Activated T-helper 1 cell treated with anti-CD3 and anti-CD28 coated beads, Interleukin-12 subunit alpha, Interleukin-12 subunit beta, Interleukin-2, Interleukin-4 antibody, amounts not matched to agents 30 ng/mL and 10 ng/mL and 1 ng/mL, durations not matched to agents 14 hours and 24 hours and 36 hours (primary cell): ENCODE results near the gene KLRC2. TPM values are rescaled to one million over a fixed set of nuclear protein-coding genes. Genes with fewer than 3 reads are reported as not detected.
"Not testable (repeated sequence)": the region's sequence is repeated elsewhere in the genome, so short reads cannot be mapped to it uniquely, and the experiment has no call there.

Experiments
- DNase-seq: peaks from one replicate; pipeline ENCODE4 v3.0.0; 2021; ENCODE audit warnings: low spot score
- H3K27ac Mint-ChIP-seq: one replicate; pipeline ENCODE4 v1.8.0; 2021; ENCODE audit warnings: mild to moderate bottlenecking, mixed read lengths
- H3K27me3 Mint-ChIP-seq: one replicate; pipeline ENCODE4 v1.8.0; 2022; ENCODE audit warnings: mild to moderate bottlenecking, moderate library complexity, mixed read lengths; ENCODE audit not compliant: insufficient read depth
- H3K36me3 Mint-ChIP-seq: one replicate; pipeline ENCODE4 v1.8.0; 2021; ENCODE audit warnings: low read depth, mixed read lengths
- H3K4me1 Mint-ChIP-seq: one replicate; pipeline ENCODE4 v1.8.0; 2021; ENCODE audit warnings: low read depth, mixed read lengths
- H3K4me3 Mint-ChIP-seq: one replicate; pipeline ENCODE4 v1.8.0; 2021; ENCODE audit warnings: mild to moderate bottlenecking, moderate library complexity, mixed read lengths
- H3K9me3 Mint-ChIP-seq: one replicate; pipeline ENCODE4 v1.8.0; 2021; ENCODE audit warnings: mixed read lengths
- intact Hi-C: fragments of 100-400 bp; cut with micrococcal nuclease; formaldehyde crosslinking; loops from one replicate; pipeline ENCODE4 v1.15.1; 2024
- total RNA-seq: library from RNA; stranded (reverse); gene quantifications from 2 replicates; pipeline ENCODE4 v1.2.3, GENCODE V29; 2022

KLRC2 gene
- total RNA-seq: not detected in 2 replicates

- H3K27ac Mint-ChIP-seq, H3K4me3 Mint-ChIP-seq, H3K27me3 Mint-ChIP-seq, H3K9me3 Mint-ChIP-seq, DNase-seq, intact Hi-C loops, H3K36me3 Mint-ChIP-seq, H3K4me1 Mint-ChIP-seq: not testable (repeated sequence)
These were observed at the start of gene KLRC2 for GRCh38 chr12:10435816-10436215. Gene KLRC2 (minus strand): TSS chr12:10436010. CDS start chr12:10435986, 24 bp downstream.

GRCh38 chr12:10481901-10482300 lies 46.1 kb upstream of the KLRC2 start:
- DNase-seq, H3K4me3 Mint-ChIP-seq, H3K27me3 Mint-ChIP-seq, H3K36me3 Mint-ChIP-seq, intact Hi-C loops, H3K27ac Mint-ChIP-seq, H3K4me1 Mint-ChIP-seq, H3K9me3 Mint-ChIP-seq: not testable (repeated sequence)

GRCh38 chr12:10472808-10473207 lies 37.0 kb upstream of the KLRC2 start:
- H3K27me3 Mint-ChIP-seq, H3K9me3 Mint-ChIP-seq, H3K36me3 Mint-ChIP-seq, H3K27ac Mint-ChIP-seq, DNase-seq, H3K4me3 Mint-ChIP-seq, H3K4me1 Mint-ChIP-seq, intact Hi-C loops: not testable (repeated sequence)

- Mint-ChIP-seq H3K4me3 (no peak overlapping the region), H3K27me3 (no peaks in the 10 kb centered on the region), H3K36me3 (no peaks in the 10 kb centered on the region), H3K4me1 (no peaks in the 10 kb centered on the region), H3K9me3 (peaks cover 4% of the 10 kb centered on the region), H3K27ac (no peak overlapping the region)
- intact Hi-C loops: no loop called here
- no peak for DNase-seq
These were observed 33.9 kb upstream of the KLRC2 start for GRCh38 chr12:10469701-10470100.

- Mint-ChIP-seq H3K36me3 (no peaks in the 10 kb centered on the region), H3K27ac (no peak overlapping the region), H3K4me1 (no peaks in the 10 kb centered on the region), H3K4me3 (no peak overlapping the region), H3K9me3 (peaks cover 13% of the 10 kb centered on the region), H3K27me3 (no peaks in the 10 kb centered on the region)
- intact Hi-C loops: no loop called here
- DNase-seq: no peak
These were observed 30.5 kb upstream of the KLRC2 start for GRCh38 chr12:10466311-10466710.

GRCh38 chr12:10457760-10458159 lies 21.9 kb upstream of the KLRC2 start:
- DNase-seq: no peak
- Mint-ChIP-seq H3K27me3 (peaks cover 5% of the 10 kb centered on the region), H3K36me3 (no peaks in the 10 kb centered on the region), H3K4me1 (no peaks in the 10 kb centered on the region), H3K27ac (no peak overlapping the region), H3K9me3 (peaks cover 46% of the 10 kb centered on the region), H3K4me3 (no peak overlapping the region)
- intact Hi-C loops: no loop called here

GRCh38 chr12:10456856-10457255 lies 21.0 kb upstream of the KLRC2 start:
- intact Hi-C loops: no loop called here
- Mint-ChIP-seq H3K4me1 (no peaks in the 10 kb centered on the region), H3K27me3 (peaks cover 5% of the 10 kb centered on the region), H3K36me3 (no peaks in the 10 kb centered on the region), H3K9me3 (peaks cover 39% of the 10 kb centered on the region), H3K4me3 (no peak overlapping the region), H3K27ac (no peak overlapping the region)
- no peak for DNase-seq

GRCh38 chr12:10455766-10456165 lies 20.0 kb upstream of the KLRC2 start:
- no peaks in the 10 kb centered on the region for H3K4me1 Mint-ChIP-seq

GRCh38 chr12:10454531-10454930 lies 18.7 kb upstream of the KLRC2 start:
- intact Hi-C loops: no loop called here
- DNase-seq: no peak
- H3K4me1 Mint-ChIP-seq: no peaks in the 10 kb centered on the region
- peaks cover 28% of the 10 kb centered on the region for H3K9me3 Mint-ChIP-seq
- no peak overlapping the region for H3K27ac Mint-ChIP-seq
- no peaks in the 10 kb centered on the region for H3K36me3 Mint-ChIP-seq
- H3K27me3 Mint-ChIP-seq: peaks cover 5% of the 10 kb centered on the region
- H3K4me3 Mint-ChIP-seq: no peak overlapping the region

More at GRCh38 chr12:10455766-10456165, 20.0 kb upstream of the KLRC2 start:
- Mint-ChIP-seq H3K27ac (no peak overlapping the region), H3K9me3 (peaks cover 37% of the 10 kb centered on the region), H3K27me3 (peaks cover 5% of the 10 kb centered on the region), H3K4me3 (no peak overlapping the region), H3K36me3 (no peaks in the 10 kb centered on the region)
- intact Hi-C loops: no loop called here
- DNase-seq: no peak

GRCh38 chr12:10453156-10453555 lies 17.3 kb upstream of the KLRC2 start, which contains the start of gene KLRC1:
Gene KLRC1 (minus strand): TSS chr12:10453377. CDS start chr12:10451156, 2,221 bp downstream.
- Mint-ChIP-seq H3K4me1 (no peaks in the 10 kb centered on the region), H3K36me3 (no peaks in the 10 kb centered on the region), H3K9me3 (peaks cover 23% of the 10 kb centered on the region), H3K4me3 (no peak within 1 kb of the TSS), H3K27ac (no peak within 1 kb of the TSS), H3K27me3 (peaks cover 3% of the 10 kb centered on the region)
- intact Hi-C loops: no loop called here
- no peak for DNase-seq

- no peak for DNase-seq
- intact Hi-C loops: no loop called here
- H3K27ac Mint-ChIP-seq: no peak overlapping the region
- H3K4me1 Mint-ChIP-seq: no peaks in the 10 kb centered on the region
- H3K4me3 Mint-ChIP-seq: no peak overlapping the region
- no peaks in the 10 kb centered on the region for H3K9me3 Mint-ChIP-seq
- H3K27me3 Mint-ChIP-seq: no peaks in the 10 kb centered on the region
- H3K36me3 Mint-ChIP-seq: no peaks in the 10 kb centered on the region
These were observed 12.4 kb upstream of the KLRC2 start for GRCh38 chr12:10448236-10448635.

- H3K9me3 Mint-ChIP-seq, DNase-seq, H3K4me3 Mint-ChIP-seq, H3K4me1 Mint-ChIP-seq, intact Hi-C loops, H3K27me3 Mint-ChIP-seq, H3K36me3 Mint-ChIP-seq, H3K27ac Mint-ChIP-seq: not testable (repeated sequence)
These were observed 10.2 kb upstream of the KLRC2 start for GRCh38 chr12:10446052-10446451.

- H3K4me1 Mint-ChIP-seq, H3K27me3 Mint-ChIP-seq, H3K36me3 Mint-ChIP-seq, H3K4me3 Mint-ChIP-seq, H3K27ac Mint-ChIP-seq, DNase-seq, H3K9me3 Mint-ChIP-seq: not testable (repeated sequence)
- intact Hi-C loops: loop anchor here (2.0 kb wide), 1 partner anchor 16 kb away; no protein-coding TSS in a partner anchor
These were observed 5.3 kb upstream of the KLRC2 start for GRCh38 chr12:10441144-10441543.

GRCh38 chr12:10439608-10440274 lies 3.9 kb upstream of the KLRC2 start:
- H3K4me1 Mint-ChIP-seq, H3K36me3 Mint-ChIP-seq, H3K4me3 Mint-ChIP-seq, H3K27ac Mint-ChIP-seq, H3K9me3 Mint-ChIP-seq, H3K27me3 Mint-ChIP-seq, DNase-seq: not testable (repeated sequence)
- intact Hi-C loops: loop anchor here (2.0 kb wide), 1 partner anchor 15 kb away; no protein-coding TSS in a partner anchor
